ENCODE results near the gene PTAR1.

DNA sequence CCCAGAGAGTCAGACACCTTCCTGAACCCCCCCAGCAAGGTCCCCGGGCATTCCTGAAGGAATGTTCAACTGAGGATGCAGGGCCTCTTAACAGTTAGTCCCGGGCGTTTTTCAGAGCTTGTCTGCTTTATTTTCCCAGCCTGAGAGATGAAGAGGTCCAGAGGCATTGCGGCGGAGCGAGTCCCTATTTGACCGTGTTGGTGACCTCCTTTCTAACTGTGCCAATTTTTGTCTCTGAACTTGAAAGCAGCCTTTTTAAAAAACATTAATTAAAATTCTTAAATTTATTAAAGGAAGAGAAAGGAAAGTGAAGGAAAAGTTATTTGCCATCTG lies 433 bp upstream of the PTAR1 start:
- TF ChIP-seq, protein P1, sequence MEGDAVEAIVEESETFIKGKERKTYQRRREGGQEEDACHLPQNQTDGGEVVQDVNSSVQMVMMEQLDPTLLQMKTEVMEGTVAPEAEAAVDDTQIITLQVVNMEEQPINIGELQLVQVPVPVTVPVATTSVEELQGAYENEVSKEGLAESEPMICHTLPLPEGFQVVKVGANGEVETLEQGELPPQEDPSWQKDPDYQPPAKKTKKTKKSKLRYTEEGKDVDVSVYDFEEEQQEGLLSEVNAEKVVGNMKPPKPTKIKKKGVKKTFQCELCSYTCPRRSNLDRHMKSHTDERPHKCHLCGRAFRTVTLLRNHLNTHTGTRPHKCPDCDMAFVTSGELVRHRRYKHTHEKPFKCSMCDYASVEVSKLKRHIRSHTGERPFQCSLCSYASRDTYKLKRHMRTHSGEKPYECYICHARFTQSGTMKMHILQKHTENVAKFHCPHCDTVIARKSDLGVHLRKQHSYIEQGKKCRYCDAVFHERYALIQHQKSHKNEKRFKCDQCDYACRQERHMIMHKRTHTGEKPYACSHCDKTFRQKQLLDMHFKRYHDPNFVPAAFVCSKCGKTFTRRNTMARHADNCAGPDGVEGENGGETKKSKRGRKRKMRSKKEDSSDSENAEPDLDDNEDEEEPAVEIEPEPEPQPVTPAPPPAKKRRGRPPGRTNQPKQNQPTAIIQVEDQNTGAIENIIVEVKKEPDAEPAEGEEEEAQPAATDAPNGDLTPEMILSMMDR (IDR thresholded peaks at IDR 0.05) = no peak
- TF ChIP-seq POLR2A (IDR thresholded peaks at IDR 0.05) = no peak

Data from lower leg skin (tissue), 3 donors.